HEK293 (cell line): ENCODE measurements around the gene NUDT3.

Experiments
- CTCF ChIP-seq: fragments of 450-650 bp; formaldehyde crosslinking; IDR thresholded peaks from 2 replicates; pipeline ENCODE4 v1.5.1; 2016; ENCODE audit warnings: missing biosample characterization, missing genetic modification characterization
- HOXA7 ChIP-seq: sonication (generic); formaldehyde crosslinking; IDR thresholded peaks from 2 replicates; pipeline ENCODE4 v1.8.1; 2022; ENCODE audit warnings: missing genetic modification reagents, borderline replicate concordance
- MEIS1 ChIP-seq: sonication (generic); formaldehyde crosslinking; IDR thresholded peaks from 2 replicates; pipeline ENCODE4 v1.8.1; 2022; ENCODE audit warnings: missing genetic modification reagents, mild to moderate bottlenecking, borderline replicate concordance
- REPIN1 ChIP-seq: fragments of 450-650 bp; formaldehyde crosslinking; IDR thresholded peaks from 2 replicates; pipeline ENCODE4 v1.5.1; 2017; ENCODE audit warnings: missing biosample characterization, missing genetic modification characterization, low read depth
- TRIM28 ChIP-seq: IDR thresholded peaks from 2 replicates; pipeline ENCODE4 v1.6.1; 2011; ENCODE audit warnings: low read length, control low read depth, borderline replicate concordance
- TSHZ1 ChIP-seq: fragments of 450-650 bp; formaldehyde crosslinking; IDR thresholded peaks from 2 replicates; pipeline ENCODE4 v1.5.1; 2016; ENCODE audit warnings: missing biosample characterization, missing genetic modification characterization, borderline replicate concordance
- ZNF133 ChIP-seq: fragments of 450-650 bp; formaldehyde crosslinking; IDR thresholded peaks from 2 replicates; pipeline ENCODE4 v1.5.1; 2016; ENCODE audit warnings: missing biosample characterization, missing genetic modification characterization
- ZNF138 ChIP-seq: fragments of 450-650 bp; formaldehyde crosslinking; IDR thresholded peaks from 2 replicates; pipeline ENCODE4 v1.5.1; 2016; ENCODE audit warnings: missing biosample characterization, missing genetic modification characterization, borderline replicate concordance
- ZNF335 ChIP-seq: fragments of 450-650 bp; formaldehyde crosslinking; conservative IDR thresholded peaks from 2 replicates; pipeline ENCODE4 v1.5.1; 2016; ENCODE audit warnings: missing biosample characterization, missing genetic modification characterization
- ZNF341 ChIP-seq: fragments of 450-650 bp; formaldehyde crosslinking; IDR thresholded peaks from 2 replicates; pipeline ENCODE4; 2016; ENCODE audit warnings: low read depth, missing biosample characterization, missing genetic modification characterization
- ZNF433 ChIP-seq: fragments of 450-650 bp; formaldehyde crosslinking; IDR thresholded peaks from 2 replicates; pipeline ENCODE4 v1.5.1; 2016; ENCODE audit warnings: missing biosample characterization, missing genetic modification characterization, low read depth
- ZNF473 ChIP-seq: fragments of 450-650 bp; formaldehyde crosslinking; IDR thresholded peaks from 2 replicates; pipeline ENCODE4 v1.5.1; 2017; ENCODE audit warnings: missing biosample characterization, missing genetic modification characterization
- ZNF747 ChIP-seq: fragments of 450-650 bp; formaldehyde crosslinking; IDR thresholded peaks from 2 replicates; pipeline ENCODE4 v1.5.1; 2016; ENCODE audit warnings: missing biosample characterization, missing genetic modification characterization
- ZSCAN4 ChIP-seq: fragments of 450-650 bp; formaldehyde crosslinking; IDR thresholded peaks from 2 replicates; pipeline ENCODE4 v1.5.1; 2017; ENCODE audit warnings: missing biosample characterization, missing genetic modification characterization

- TF ChIP-seq CTCF (tag by site-specific recombination), result no peak
- TF ChIP-seq ZNF133, result no peak
- TF ChIP-seq HOXA7 (CRISPR knock-in tag), result no peak
- no peak for TF ChIP-seq ZNF473 (tag by site-specific recombination)
- TF ChIP-seq ZNF747 (tag by site-specific recombination), result no peak
- no peak for TF ChIP-seq TSHZ1 (tag by site-specific recombination)
- TF ChIP-seq ZSCAN4 (tag by site-specific recombination), result peak; percentile 46; the same call in 1 of the 2 replicates
- no peak for TF ChIP-seq ZNF433 (tag by site-specific recombination)
- no peak for TF ChIP-seq ZNF335 (tag by site-specific recombination)
- no peak for TF ChIP-seq ZNF138 (tag by site-specific recombination)
- no peak for TF ChIP-seq MEIS1 (CRISPR knock-in tag)
- no peak for TF ChIP-seq REPIN1 (tag by site-specific recombination)
- TF ChIP-seq TRIM28, result no peak
- no peak for TF ChIP-seq ZNF341 (tag by site-specific recombination)
These were observed 34.5 kb downstream of the NUDT3 start for GRCh38 chr6:34357937-34358336.
